Caco-2 (cell line): ENCODE data around the gene VLDLR. TPM values are rescaled to one million over a fixed set of nuclear protein-coding genes. Genes with fewer than 3 reads are reported as not detected.

Experiments
- BruUV-seq: library from RNA; stranded (reverse); fragments of 400-500 nt; replicated peaks from 2 replicates; lab custom pipeline; 2021; lab: Mats Ljungman, UMichigan
- CTCF ChIA-PET: fragments of 300-600 bp; sonication (Branson Sonifier 250); formaldehyde crosslinking; loops from one replicate; lab custom pipeline; 2022; ENCODE audit warnings: antibody characterized with exemption; lab: Charles Lee
- POLR2A ChIA-PET: fragments of 300-600 bp; sonication (Branson Sonifier 250); formaldehyde crosslinking; loops from one replicate; lab custom pipeline; 2022; ENCODE audit warnings: antibody characterized with exemption; lab: Charles Lee
- DNase-seq, 2 experiments: peaks; one replicate each; pipeline versions ENCODE4 v3.0.0 to v3.0.0-alpha.2; 2020 to 2022
- H3K27me3 ChIP-seq: replicated peaks from 2 replicates; pipeline ENCODE4 v1.6.0; 2011; ENCODE audit warnings: low read length; ENCODE audit not compliant: control insufficient read depth, insufficient read depth
- H3K36me3 ChIP-seq: 2 replicates; pipeline ENCODE4 v1.5.1; 2011; ENCODE audit warnings: low read length; ENCODE audit not compliant: control insufficient read depth, insufficient read depth
- H3K4me1 ChIP-seq: fragments of 250-450 bp; sonication (Bioruptor Pico); 2 replicates; pipeline ENCODE4 v1.5.1; 2020; ENCODE audit warnings: mild to moderate bottlenecking
- H3K4me3 ChIP-seq: 2 replicates; pipeline ENCODE4 v1.5.1; 2011; ENCODE audit warnings: low read depth, mild to moderate bottlenecking, control low read depth, low read length
- H3K9me3 ChIP-seq: fragments of 250-450 bp; sonication (Bioruptor Pico); 2 replicates; pipeline ENCODE4 v1.5.1; 2020; ENCODE audit warnings: mild to moderate bottlenecking, moderate library complexity
- H3K27ac Mint-ChIP-seq: one replicate; pipeline ENCODE4 v1.8.0; 2022; ENCODE audit warnings: mixed read lengths; ENCODE audit not compliant: unreplicated experiment
- H3K27me3 Mint-ChIP-seq: one replicate; pipeline ENCODE4 v1.8.0; 2022; ENCODE audit warnings: mixed read lengths; ENCODE audit not compliant: insufficient read depth, unreplicated experiment
- H3K36me3 Mint-ChIP-seq: one replicate; pipeline ENCODE4 v1.8.0; 2022; ENCODE audit warnings: mild to moderate bottlenecking, mixed read lengths; ENCODE audit not compliant: insufficient read depth, unreplicated experiment
- H3K4me1 Mint-ChIP-seq: one replicate; pipeline ENCODE4 v1.8.0; 2022; ENCODE audit warnings: low read depth, mixed read lengths; ENCODE audit not compliant: unreplicated experiment
- H3K4me3 Mint-ChIP-seq: one replicate; pipeline ENCODE4 v1.8.0; 2022; ENCODE audit warnings: mild to moderate bottlenecking, moderate library complexity, mixed read lengths; ENCODE audit not compliant: unreplicated experiment
- H3K9me3 Mint-ChIP-seq: one replicate; pipeline ENCODE4 v1.8.0; 2022; ENCODE audit warnings: mixed read lengths; ENCODE audit not compliant: unreplicated experiment
- intact Hi-C: fragments of 100-400 bp; cut with micrococcal nuclease; formaldehyde crosslinking; loops from one replicate; pipeline ENCODE4 v1.10.0; 2022; ENCODE audit not compliant: unreplicated experiment
- total RNA-seq: library from RNA; stranded (reverse); gene quantifications from 2 replicates; pipeline ENCODE4 v1.2.3, GENCODE V29; 2022
- TF ChIP-seq, protein P1 (sequence below), 2 experiments: fragments of 200-600 bp in 1 of 2; IDR thresholded peaks; 1 replicate in 1 of 2; 2 replicates in 1 of 2; pipeline versions ENCODE4 v1.5.1 to v1.8.0; 2011 to 2022; ENCODE audit warnings: antibody characterized with exemption in 1 of 2, control low read depth in 1 of 2, inconsistent platforms in 1 of 2, low read depth in 1 of 2, low read length in 1 of 2, mild to moderate bottlenecking in 1 of 2, moderate library complexity in 1 of 2; ENCODE audit not compliant: insufficient read depth in 1 of 2, severe bottlenecking in 1 of 2, unreplicated experiment in 1 of 2

VLDLR gene
- total RNA-seq, 1 experiment from 2014 or later = 42.3 TPM

DNA sequence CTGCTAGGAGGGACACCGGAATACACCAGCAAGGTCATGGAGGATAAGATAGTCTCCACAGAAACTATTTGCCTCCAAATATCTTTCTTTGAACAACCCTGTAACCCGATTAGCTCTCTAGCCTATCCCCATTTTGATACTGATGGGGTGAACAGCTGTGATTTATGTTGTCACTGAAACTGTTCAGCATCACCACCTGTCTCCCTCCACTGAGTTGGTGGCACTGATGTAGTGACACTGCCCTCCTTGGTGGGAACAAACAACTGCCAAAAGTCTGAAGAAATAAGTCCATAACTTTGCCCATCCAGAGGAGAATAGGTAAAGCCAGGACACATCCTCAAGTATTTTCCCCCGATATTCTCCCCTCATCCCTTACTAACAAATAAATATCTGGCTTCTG lies 71.5 kb downstream of the VLDLR start:
- intact Hi-C loops = no loop called here
- Mint-ChIP-seq H3K36me3 (no peaks in the 10 kb centered on the region), H3K4me1 (peaks cover 15% of the 10 kb centered on the region), H3K4me3 (no peak overlapping the region), H3K27me3 (no peaks in the 10 kb centered on the region), H3K9me3 (no peaks in the 10 kb centered on the region), H3K27ac (no peak overlapping the region)
- Histone ChIP-seq H3K9me3 (no peaks in the 10 kb centered on the region), H3K4me3 (no peak overlapping the region), H3K36me3 (no peaks in the 10 kb centered on the region), H3K4me1 (peaks cover 7% of the 10 kb centered on the region; the same call in 1 of the 2 replicates), H3K27me3 (no peaks in the 10 kb centered on the region)
- CTCF ChIA-PET = interaction anchor here (0.6 kb wide), 1 partner anchor 19 kb away, joined by 4 read pairs; no protein-coding TSS in a partner anchor
- BruUV-seq = no TSS peak
- POLR2A ChIA-PET = no interaction called here
- DNase-seq = no peak
- TF ChIP-seq, protein P1, sequence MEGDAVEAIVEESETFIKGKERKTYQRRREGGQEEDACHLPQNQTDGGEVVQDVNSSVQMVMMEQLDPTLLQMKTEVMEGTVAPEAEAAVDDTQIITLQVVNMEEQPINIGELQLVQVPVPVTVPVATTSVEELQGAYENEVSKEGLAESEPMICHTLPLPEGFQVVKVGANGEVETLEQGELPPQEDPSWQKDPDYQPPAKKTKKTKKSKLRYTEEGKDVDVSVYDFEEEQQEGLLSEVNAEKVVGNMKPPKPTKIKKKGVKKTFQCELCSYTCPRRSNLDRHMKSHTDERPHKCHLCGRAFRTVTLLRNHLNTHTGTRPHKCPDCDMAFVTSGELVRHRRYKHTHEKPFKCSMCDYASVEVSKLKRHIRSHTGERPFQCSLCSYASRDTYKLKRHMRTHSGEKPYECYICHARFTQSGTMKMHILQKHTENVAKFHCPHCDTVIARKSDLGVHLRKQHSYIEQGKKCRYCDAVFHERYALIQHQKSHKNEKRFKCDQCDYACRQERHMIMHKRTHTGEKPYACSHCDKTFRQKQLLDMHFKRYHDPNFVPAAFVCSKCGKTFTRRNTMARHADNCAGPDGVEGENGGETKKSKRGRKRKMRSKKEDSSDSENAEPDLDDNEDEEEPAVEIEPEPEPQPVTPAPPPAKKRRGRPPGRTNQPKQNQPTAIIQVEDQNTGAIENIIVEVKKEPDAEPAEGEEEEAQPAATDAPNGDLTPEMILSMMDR (IDR thresholded peaks at IDR 0.05; ENCODE audit: insufficient read depth in 1 of 2, low read depth in 1 of 2, low read length in 1 of 2, severe bottlenecking in 1 of 2, unreplicated experiment in 1 of 2) = no peak

DNA sequence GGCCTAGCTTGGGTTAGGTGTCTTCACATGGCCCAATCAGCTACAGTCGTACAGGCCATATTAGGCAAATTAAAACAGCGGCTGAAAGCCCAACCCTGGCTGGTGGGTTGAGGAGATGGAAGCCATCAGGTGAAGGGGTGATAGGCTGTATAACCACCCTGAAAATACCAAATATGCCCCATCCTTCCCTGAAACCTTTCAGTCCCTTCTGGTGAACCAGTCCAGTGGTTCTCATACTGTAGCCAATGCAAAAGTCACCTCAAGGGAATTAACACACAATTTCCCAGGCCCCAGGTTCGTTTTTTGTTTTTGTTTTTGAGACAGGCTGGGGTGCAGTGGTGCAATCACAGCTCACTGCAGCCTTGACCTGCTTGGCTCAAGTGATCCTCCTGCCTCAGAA lies 75.9 kb downstream of the VLDLR start:
- Mint-ChIP-seq H3K4me1 (no peaks in the 10 kb centered on the region), H3K9me3 (no peaks in the 10 kb centered on the region), H3K36me3 (no peaks in the 10 kb centered on the region), H3K4me3 (no peak overlapping the region), H3K27ac (no peak overlapping the region), H3K27me3 (no peaks in the 10 kb centered on the region)
- no peak overlapping the region for H3K4me3 ChIP-seq
- intact Hi-C loops = no loop called here
- H3K27me3 ChIP-seq = no peaks in the 10 kb centered on the region
- H3K4me1 ChIP-seq = no peaks in the 10 kb centered on the region
- H3K36me3 ChIP-seq = no peaks in the 10 kb centered on the region
- TF ChIP-seq, protein P1 (IDR thresholded peaks at IDR 0.05; ENCODE audit: insufficient read depth in 1 of 2, low read depth in 1 of 2, low read length in 1 of 2, severe bottlenecking in 1 of 2, unreplicated experiment in 1 of 2) = no peak
- ChIA-PET CTCF (no interaction called here), POLR2A (no interaction called here)
- no peak for DNase-seq
- no TSS peak for BruUV-seq
- no peaks in the 10 kb centered on the region for H3K9me3 ChIP-seq

DNA sequence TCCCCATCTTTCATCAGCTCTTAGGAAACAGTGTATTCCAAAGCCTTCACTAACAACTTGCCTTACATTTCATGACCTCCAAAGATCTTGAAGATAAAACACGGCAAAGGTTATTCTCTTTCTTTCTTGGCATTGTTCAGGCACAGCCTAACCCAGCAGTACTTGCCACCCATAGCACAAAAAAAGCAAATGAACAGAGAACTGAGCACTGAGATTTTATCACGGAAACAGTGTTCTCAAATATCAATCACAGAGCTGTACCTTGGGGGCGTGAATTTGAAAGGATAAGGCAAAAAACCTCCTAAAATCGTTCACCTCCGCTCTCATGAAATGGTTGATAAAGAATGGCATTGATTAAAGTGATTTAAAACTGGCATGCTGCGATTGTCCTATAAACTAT lies 78.8 kb downstream of the VLDLR start:
- ChIA-PET POLR2A (no interaction called here), CTCF (no interaction called here)
- BruUV-seq = no TSS peak
- Mint-ChIP-seq H3K27me3 (no peaks in the 10 kb centered on the region), H3K36me3 (no peaks in the 10 kb centered on the region), H3K9me3 (no peaks in the 10 kb centered on the region), H3K4me1 (no peaks in the 10 kb centered on the region), H3K27ac (no peak overlapping the region), H3K4me3 (no peak overlapping the region)
- TF ChIP-seq, protein P1 (IDR thresholded peaks at IDR 0.05; ENCODE audit: insufficient read depth in 1 of 2, low read depth in 1 of 2, low read length in 1 of 2, severe bottlenecking in 1 of 2, unreplicated experiment in 1 of 2) = no peak
- H3K36me3 ChIP-seq = no peaks in the 10 kb centered on the region
- H3K4me3 ChIP-seq = no peak overlapping the region
- no peaks in the 10 kb centered on the region for H3K4me1 ChIP-seq
- H3K9me3 ChIP-seq = no peaks in the 10 kb centered on the region
- H3K27me3 ChIP-seq = no peaks in the 10 kb centered on the region
- intact Hi-C loops = no loop called here
- DNase-seq = no peak
